Urinary bladder (tissue), 4 donors: ENCODE results near the gene TRAPPC12. TPM values are rescaled to one million over a fixed set of nuclear protein-coding genes. Genes with fewer than 3 reads are reported as not detected.

Experiments used
- DNase-seq: peaks from one replicate; pipeline ENCODE4 v3.0.0-alpha.2; 2015; ENCODE audit errors: extremely low spot score
- H3K27ac ChIP-seq: one replicate; pipeline ENCODE4 v1.5.1; 2013; ENCODE audit warnings: low read depth, mild to moderate bottlenecking, moderate library complexity
- H3K36me3 ChIP-seq: one replicate; pipeline ENCODE4 v1.6.1; 2013; ENCODE audit warnings: mild to moderate bottlenecking, moderate library complexity; ENCODE audit not compliant: insufficient read depth
- H3K4me1 ChIP-seq: one replicate; pipeline ENCODE4 v1.6.1; 2013; ENCODE audit warnings: mild to moderate bottlenecking, moderate library complexity; ENCODE audit not compliant: insufficient read depth
- H3K4me3 ChIP-seq: one replicate; pipeline ENCODE4 v1.5.1; 2013; ENCODE audit warnings: low read depth, low read length
- WGBS: extraction: QIAGEN DNeasy Blood & Tissue Kit; methylation state at CpG from one replicate; pipeline ENCODE4 v1.1.7; 2013; 5-methylcytosine and 5-hydroxymethylcytosine counted together
- polyA plus RNA-seq: library from polyadenylated mRNA; stranded (reverse); fragments of 200-250 nt; gene quantifications from one replicate; pipeline ENCODE4 v1.2.3, GENCODE V29; 2013
- total RNA-seq: library from RNA; depleted of rRNA; stranded (reverse); fragments of >200 nt; gene quantifications from one replicate; pipeline ENCODE4 v1.2.3, GENCODE V29; 2014
- donor health status: healthy with polysubstance abuse.
- donor health status: healthy.

Gene TRAPPC12
- total and polyA plus RNA-seq, 2 donors: 60.4 to 68.6 TPM

DNA sequence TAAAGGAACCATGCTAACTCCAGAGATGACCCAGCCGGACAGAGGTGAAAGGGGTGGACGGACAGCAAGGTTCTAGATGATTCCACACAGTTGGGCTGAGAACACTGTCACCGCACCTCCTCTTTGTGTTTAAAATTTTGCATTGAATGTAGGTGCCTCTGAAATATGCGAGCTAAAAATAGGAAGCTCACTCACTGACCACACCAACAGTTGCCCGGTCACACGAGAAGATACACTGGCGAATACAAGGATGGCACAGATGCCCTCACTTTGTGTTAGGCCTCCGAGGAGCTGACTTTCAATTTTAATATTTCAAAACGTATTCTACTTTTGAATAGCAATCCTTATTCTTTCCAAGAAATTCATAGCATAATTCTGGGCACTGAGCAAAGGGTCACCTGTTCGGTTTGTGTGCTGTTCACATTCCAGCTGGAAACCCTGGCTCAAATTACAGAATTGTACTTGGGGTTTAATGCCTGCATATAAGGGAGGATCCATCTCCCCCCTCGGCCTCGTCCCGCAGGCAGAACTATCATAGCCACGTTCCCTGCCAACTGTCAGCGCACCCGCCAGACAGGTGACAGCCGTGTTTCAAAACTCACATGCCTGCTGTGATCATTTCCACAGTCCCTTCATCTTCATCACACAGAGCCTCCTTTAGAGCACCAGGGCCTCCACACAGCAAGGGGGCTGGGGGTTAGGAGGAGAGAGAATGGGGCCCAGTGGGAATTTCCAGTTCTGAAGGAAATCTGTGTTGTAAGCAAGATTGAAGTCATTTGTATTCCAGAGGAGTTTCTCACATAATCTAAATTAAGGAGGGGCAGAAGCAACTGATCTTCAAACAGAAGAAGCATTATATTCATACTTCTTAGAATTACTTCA is 91.6 kb downstream of the TRAPPC12 start:
- no peak overlapping the region for H3K4me3 ChIP-seq
- WGBS: 82% methylated on average over 17 of the region's 17 CpGs
- no peak for DNase-seq
- H3K36me3 ChIP-seq: no peaks in the 10 kb centered on the region
- H3K27ac ChIP-seq: no peak overlapping the region
- no peaks in the 10 kb centered on the region for H3K4me1 ChIP-seq

DNA sequence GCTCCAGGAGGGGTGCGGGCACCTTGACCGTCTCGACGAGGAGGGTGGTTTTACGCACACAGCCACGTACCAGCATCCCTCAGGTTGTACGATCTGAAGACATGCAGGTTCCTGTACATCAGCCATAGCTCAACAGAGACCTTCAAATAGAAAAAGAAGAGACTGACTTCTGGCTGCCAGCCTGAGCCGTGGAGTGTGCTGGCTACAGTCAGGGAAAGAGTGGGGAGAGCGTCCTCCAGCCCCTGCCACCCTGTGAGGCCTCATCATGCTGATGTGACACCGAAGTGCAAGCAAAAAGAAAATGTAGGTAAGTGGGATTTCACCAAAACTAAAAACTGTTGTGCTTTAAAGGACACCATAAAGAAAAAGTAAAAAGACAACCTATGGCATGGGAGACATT is 92.8 kb downstream of the TRAPPC12 start:
- no peak overlapping the region for H3K4me3 ChIP-seq
- H3K4me1 ChIP-seq: no peaks in the 10 kb centered on the region
- DNase-seq: no peak
- H3K27ac ChIP-seq: no peak overlapping the region
- H3K36me3 ChIP-seq: no peaks in the 10 kb centered on the region
- 81% methylated on average over 10 of the region's 10 CpGs for WGBS

DNA sequence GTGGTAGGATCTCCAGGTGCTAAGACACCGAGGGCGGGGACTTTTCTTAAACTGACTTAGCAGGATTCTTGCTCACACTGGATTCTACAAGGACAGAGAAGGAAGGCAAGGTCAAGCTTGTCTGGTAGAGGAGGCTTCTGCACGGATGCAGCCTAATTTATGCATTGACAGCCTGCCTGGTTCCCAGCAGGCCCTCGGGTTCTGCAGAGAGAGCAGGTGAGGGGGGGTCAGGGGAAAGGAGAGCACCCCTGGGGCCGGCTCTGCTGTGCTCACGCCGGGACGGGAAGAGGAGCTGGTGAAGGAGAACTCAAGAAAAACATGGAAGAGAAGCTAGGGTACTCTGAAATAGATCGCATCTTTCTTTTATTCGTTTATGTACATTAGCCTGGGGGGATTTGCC is 93.5 kb downstream of the TRAPPC12 start:
- 71% methylated on average over 10 of the region's 10 CpGs for WGBS
- Histone ChIP-seq H3K27ac (no peak overlapping the region), H3K4me1 (no peaks in the 10 kb centered on the region)

DNA sequence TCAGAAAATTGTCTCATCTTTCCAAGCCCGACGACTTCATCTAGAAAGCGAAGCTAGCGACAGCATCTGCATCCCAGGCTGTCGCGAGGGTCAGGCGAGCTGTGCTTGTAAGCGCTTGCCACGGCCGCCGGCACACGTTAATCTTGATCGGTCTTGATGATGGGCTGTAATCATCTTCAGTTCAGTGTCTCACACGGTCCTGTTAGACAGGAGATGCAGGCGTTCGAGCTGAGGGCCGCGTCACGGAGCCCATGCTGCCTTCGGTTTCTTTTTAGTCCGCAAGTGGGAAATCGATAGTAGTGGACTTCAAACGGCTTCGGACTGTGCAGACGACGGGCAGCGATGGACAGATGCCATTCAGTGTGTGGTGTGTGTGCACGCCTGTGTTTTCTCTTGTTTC is 96.3 kb downstream of the TRAPPC12 start:
- WGBS: 91% methylated on average over 28 of the region's 28 CpGs
- Histone ChIP-seq H3K36me3 (no peaks in the 10 kb centered on the region), H3K4me3 (no peak overlapping the region), H3K27ac (no peak overlapping the region), H3K4me1 (no peaks in the 10 kb centered on the region)
- no peak for DNase-seq

More for the DNA sequence above, 93.5 kb downstream of the TRAPPC12 start:
- no peak for DNase-seq
- H3K4me3 ChIP-seq: no peak overlapping the region
- H3K36me3 ChIP-seq: no peaks in the 10 kb centered on the region

DNA sequence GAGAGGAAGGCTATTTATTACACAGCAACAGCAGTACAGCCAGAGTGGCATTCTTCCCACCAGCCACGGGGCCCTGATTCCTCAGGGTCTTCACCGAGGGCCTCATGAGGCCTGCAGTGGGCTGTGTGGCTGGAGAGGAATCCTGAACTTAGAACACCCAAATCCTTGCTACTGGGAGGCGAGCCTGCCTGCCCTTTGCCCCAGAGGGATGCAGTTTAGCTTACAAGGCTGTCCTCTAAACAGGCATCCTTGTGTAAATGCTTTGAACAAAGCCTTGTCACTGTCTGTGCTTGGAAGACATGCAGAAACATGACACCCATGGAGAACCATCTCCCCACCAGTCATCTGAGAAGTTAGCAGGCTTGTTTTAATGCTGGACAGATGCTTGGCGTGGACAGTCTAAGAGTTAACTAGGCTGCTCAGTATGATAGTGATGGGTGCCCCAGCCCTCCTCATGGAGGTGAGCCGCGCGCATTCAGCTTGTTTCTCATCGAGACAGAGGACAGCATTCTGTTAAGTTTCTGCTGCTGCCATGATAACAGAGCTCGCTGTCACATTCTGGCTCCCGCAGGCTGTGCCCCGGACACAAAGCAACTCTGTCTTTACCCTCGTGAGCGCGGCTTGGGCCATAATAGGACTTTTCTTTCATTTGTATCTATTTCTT is 97.0 kb downstream of the TRAPPC12 start:
- no peak for DNase-seq
- H3K4me1 ChIP-seq: no peaks in the 10 kb centered on the region
- H3K4me3 ChIP-seq: no peak overlapping the region
- 67% methylated on average over 14 of the region's 14 CpGs for WGBS
- no peak overlapping the region for H3K27ac ChIP-seq
- H3K36me3 ChIP-seq: no peaks in the 10 kb centered on the region

DNA sequence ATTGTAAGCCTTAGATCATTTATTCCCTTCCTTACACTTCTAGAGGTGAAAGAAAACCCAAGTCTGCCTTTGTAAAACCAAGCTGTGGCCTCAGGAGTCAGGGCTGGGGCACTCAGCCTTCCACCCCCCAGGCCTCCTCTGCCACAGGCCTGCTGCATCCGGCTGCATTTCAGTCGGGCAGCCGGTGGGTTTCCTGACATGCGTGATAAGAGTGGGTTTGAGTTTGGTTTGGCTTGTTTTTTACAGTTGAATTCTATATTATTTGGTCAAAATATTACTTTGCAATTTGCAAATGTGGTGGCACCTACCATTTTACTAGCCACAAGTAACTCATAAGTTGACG is 97.5 kb downstream of the TRAPPC12 start:
- Histone ChIP-seq H3K36me3 (no peaks in the 10 kb centered on the region), H3K27ac (no peak overlapping the region), H3K4me3 (no peak overlapping the region), H3K4me1 (no peaks in the 10 kb centered on the region)
- 55% methylated on average over 5 of the region's 5 CpGs for WGBS
- no peak for DNase-seq

DNA sequence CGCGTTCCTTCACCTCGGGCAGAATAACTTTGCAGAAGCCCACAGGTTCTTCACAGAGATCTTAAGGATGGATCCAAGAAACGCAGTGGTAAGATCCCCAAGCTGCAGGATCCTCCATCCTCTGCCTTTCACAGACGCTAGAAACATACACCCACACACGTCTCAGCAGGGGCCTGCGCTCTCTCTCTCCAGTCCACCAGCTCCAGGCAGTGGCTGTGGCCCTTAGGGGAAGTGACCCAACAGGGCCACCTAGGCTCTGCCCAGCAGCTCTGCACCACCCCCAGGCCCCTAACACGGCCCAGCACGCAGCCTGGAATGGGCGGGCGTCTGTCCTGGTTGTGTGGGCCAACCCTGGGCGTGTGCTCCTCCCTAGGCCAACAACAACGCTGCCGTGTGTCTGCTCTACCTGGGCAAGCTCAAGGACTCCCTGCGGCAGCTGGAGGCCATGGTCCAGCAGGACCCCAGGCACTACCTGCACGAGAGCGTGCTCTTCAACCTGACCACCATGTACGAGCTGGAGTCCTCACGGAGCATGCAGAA is 99.4 kb downstream of the TRAPPC12 start:
- 92% methylated on average over 19 of the region's 19 CpGs for WGBS
- no peak overlapping the region for H3K27ac ChIP-seq
- no peak overlapping the region for H3K4me3 ChIP-seq
- no peaks in the 10 kb centered on the region for H3K36me3 ChIP-seq
- DNase-seq: no peak
- H3K4me1 ChIP-seq: no peaks in the 10 kb centered on the region

DNA sequence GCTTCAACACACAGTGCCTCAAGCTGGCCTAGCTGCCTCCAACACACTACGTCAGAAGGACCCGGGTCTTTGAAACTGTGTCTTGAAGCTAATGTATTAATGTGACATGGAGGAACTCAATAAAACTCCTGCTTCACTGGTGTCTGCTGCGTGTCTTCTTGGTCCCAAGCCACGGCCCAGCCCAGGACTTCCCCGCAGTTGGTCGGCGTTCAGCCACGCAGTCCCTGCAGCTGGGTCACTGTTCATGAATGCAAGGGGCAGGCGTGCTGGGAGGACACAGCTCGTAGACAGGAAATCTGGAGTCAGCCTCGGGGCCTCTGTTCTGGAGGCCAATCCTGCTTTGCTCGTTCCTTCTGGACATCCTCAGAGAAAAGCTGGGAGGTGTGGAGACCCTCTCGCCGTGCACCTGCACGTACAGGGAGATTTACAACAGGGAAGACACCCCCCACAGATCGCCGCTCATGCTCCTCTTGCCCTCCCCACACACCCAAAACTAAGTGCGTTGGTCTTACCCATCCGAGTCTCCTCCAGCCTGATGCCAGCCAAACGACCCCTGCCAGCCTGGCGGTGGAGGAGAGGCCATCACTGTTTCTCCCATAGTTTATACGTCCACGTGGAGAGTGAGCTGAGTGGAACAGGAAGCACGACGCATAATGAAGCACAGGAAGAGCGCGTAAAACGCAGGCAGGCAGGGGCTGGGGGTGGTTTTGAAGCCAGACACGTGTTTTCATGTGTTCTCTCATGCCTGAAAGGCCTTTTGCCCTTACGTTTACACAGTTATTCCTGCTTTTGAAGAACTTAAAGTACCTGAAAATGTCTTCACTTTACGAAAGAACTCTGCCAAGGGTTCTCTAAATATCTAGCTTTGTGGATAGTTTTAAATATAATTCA is 100.2 kb downstream of the TRAPPC12 start:
- no peak overlapping the region for H3K27ac ChIP-seq
- no peak overlapping the region for H3K4me3 ChIP-seq
- no peaks in the 10 kb centered on the region for H3K36me3 ChIP-seq
- DNase-seq: no peak
- H3K4me1 ChIP-seq: no peaks in the 10 kb centered on the region
- 82% methylated on average over 31 of the region's 31 CpGs for whole genome bisulfite sequencing

DNA sequence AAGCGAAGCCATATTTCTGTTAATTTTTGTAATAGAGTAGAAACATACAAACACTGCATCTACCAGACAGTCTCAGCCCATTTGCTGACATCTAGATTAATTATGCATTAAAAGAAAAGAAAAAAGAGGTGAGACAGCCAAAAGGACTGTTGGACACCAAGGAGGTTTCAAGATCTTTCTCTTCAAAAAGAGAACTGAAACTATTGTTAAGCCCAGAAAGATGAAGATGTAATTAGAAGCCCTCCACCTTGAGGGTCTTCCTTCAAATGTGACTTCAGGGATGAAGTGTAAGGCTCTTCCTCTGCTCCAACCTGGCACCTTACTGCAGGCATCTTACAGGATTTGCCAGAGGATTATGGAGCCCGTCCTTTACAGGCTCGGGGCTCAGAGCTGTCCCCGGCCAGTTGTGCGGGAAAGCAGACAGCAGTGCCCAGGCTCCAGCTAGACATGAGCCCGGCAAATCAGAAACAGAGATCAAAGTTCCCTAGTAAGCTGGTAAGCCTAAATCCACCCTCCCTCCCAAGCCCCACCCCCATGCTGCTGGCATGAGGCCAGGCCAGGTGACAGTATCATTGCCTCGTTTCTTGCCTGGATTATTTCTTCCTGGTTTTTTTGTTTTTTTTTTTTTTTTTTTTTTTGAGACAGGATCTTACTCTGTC is 101.0 kb downstream of the TRAPPC12 start:
- no peaks in the 10 kb centered on the region for H3K4me1 ChIP-seq
- no peaks in the 10 kb centered on the region for H3K36me3 ChIP-seq
- no peak for DNase-seq

DNA sequence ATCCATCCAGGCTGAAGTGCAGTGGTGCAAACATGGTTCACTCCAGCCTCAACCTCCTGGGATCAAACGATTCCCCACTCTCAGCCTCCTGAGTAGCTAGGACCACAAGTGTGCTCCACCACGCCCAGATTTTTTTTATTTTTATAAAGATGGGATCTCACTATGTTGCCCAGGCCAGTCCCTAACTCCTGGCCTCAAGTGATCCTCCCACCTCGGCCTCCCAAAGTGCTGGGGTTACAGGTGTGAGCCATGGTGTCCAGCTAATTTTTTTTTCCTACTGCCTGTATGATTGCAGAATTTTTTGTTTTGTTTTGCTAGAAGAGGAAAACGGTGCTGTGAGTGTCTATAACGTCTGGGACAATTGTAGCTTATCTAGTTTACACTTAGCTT is 101.5 kb downstream of the TRAPPC12 start:
- WGBS: 83% methylated on average over 5 of the region's 5 CpGs
- no peak for DNase-seq
- Histone ChIP-seq H3K36me3 (no peaks in the 10 kb centered on the region), H3K4me1 (no peaks in the 10 kb centered on the region), H3K4me3 (no peak overlapping the region), H3K27ac (no peak overlapping the region)

More for the DNA sequence above, 101.0 kb downstream of the TRAPPC12 start:
- 43% methylated on average over 7 of the region's 7 CpGs for WGBS
- H3K4me3 ChIP-seq: no peak overlapping the region
- no peak overlapping the region for H3K27ac ChIP-seq

DNA sequence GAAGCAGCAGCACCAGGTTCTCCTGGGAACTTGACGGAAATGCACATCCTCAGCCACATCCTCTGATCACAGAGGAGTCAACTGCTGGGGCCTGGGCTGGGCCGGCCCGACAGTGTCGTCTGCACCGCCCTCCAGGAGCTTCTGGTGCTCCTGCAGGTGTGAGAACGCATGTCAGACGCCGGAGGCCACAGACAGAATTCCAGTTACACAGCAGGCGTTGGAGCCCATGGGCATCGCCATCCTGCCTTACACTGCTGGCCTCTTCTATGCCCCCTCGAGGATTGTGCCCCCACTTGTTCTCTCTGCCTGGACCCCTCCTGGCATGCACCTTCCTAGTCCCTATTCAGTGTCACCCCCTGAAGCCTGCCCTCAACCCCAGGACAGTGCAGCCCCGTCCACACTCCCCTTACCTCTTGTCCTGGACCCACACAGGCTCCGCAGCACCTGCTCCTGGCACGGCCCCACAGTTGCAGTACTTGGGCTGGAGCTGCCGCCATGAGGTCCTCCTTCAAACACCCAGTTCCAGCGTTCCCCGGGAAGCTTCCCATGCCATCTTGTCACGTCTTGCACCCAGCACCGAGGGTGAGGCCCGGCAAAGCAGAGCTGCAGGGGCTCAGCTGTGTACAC is 102.4 kb downstream of the TRAPPC12 start:
- H3K4me3 ChIP-seq: no peak overlapping the region
- 94% methylated on average over 20 of the region's 20 CpGs for WGBS
- no peak overlapping the region for H3K27ac ChIP-seq
- DNase-seq: no peak
- H3K4me1 ChIP-seq: no peaks in the 10 kb centered on the region
- no peaks in the 10 kb centered on the region for H3K36me3 ChIP-seq

DNA sequence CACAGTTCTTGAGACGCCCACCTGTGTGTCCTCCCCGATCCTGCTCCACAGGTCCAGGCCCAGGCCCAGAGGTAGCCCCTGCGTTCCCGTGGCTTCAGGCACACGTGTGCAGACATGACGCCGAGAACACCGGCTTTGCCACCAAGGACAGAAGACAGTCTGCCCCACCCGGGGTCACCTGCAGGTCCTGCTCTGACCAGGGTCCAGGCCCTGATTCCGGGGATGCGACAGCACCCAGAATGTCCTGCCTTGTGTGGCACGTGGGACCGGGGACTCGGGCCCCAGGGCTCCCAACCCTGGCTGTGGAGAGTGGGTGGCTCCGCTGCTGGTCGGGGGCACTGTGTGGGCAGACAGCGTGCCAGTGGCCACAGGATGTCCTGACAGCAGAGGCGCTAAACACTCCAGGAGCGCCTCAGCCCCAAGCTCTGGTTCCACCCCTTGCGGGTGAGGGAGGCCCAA is 102.9 kb downstream of the TRAPPC12 start:
- no peaks in the 10 kb centered on the region for H3K36me3 ChIP-seq
- WGBS: 95% methylated on average over 20 of the region's 20 CpGs
- DNase-seq: no peak

More for the DNA sequence above, 102.9 kb downstream of the TRAPPC12 start:
- no peaks in the 10 kb centered on the region for H3K4me1 ChIP-seq
- H3K4me3 ChIP-seq: no peak overlapping the region
- H3K27ac ChIP-seq: no peak overlapping the region
